ENCODE measurements around the gene C19orf67. TPM values are rescaled to one million over a fixed set of nuclear protein-coding genes. Genes with fewer than 3 reads are reported as not detected.

The C19orf67 gene
- total and polyA plus RNA-seq, 2 of the 13 experiments (the other 11 are each of a cell fraction or from before 2014, with no cell fraction given) = 0.11 to 0.32 TPM

DNA sequence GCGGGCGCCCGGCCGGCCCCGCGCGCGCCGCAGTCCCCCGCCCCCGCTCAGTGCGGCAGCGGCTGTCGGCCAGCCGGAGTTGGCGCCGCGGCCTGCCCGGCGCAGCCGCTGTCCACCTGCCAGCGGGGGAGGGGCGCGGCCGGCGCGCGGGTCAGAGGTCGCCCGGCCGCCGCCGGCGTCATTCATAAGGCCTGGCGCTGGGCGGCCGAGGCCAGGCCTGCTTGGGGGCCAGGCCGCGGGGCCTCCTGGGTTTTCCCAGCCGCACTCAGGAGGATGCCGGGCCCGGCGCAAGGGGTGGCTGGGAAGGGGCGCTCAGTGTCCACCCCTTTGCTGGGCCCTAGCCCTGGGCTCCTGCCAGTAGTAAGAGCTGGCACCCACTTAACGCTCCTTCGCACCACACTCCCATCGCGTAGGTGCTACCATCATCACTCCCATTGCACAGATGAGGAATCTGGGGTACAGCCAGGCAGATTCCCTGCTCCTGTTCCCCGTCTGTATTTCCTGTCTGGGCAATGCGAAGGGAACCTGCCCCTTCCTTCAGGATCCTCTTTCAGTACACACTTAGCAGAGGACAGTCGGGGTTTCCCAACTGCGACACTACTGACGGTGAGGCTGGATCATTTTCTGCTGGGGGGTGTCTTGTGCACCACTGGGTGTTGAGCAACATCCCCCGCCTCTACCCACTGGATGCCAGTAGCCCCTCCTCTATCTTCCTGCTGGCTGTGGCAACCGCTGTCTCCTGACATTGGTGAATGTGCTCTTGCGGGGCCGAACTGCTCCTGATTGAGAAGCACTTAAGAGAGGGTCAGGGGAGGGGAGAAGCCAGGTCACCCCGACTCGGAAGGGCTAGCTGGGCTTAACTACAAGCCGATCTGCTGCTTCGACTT, 32.8 kb upstream of the C19orf67 start (continued):
- TF ChIP-seq ESRRA (CRISPR knock-in tag; IDR thresholded peaks at IDR 0.05; ENCODE audit: low read depth) (no peak; the same call in 1 of the 2 replicates), IRF9 (CRISPR knock-in tag; IDR thresholded peaks at IDR 0.05; ENCODE audit: borderline replicate concordance) (0 out of 2 replicates have a peak, but pooled peaks have one; percentile 30), ZZZ3 (CRISPR knock-in tag; IDR thresholded peaks at IDR 0.05; ENCODE audit: borderline replicate concordance) (no peak), EEA1 (CRISPR knock-in tag; IDR thresholded peaks at IDR 0.05; ENCODE audit: borderline replicate concordance) (no peak), GABPA (IDR thresholded peaks at IDR 0.05; ENCODE audit: low read depth, low read length) (no peak), GABPA (CRISPR knock-in tag; IDR thresholded peaks at IDR 0.05; ENCODE audit: low read depth) (peak; percentile 17; the same call in 1 of the 2 replicates), ZNF292 (CRISPR knock-in tag; IDR thresholded peaks at IDR 0.05; ENCODE audit: borderline replicate concordance, low read depth) (no peak), SETDB1 (CRISPR knock-in tag; IDR thresholded peaks at IDR 0.05; ENCODE audit: borderline replicate concordance) (no peak), PRDM15 (CRISPR knock-in tag; IDR thresholded peaks at IDR 0.05) (no peak), RBAK (CRISPR knock-in tag; IDR thresholded peaks at IDR 0.05) (peak; percentile 68; the same call in 1 of the 2 replicates), ZNF710 (CRISPR knock-in tag; IDR thresholded peaks at IDR 0.05; ENCODE audit: borderline replicate concordance) (peak; percentile 67), FOSL1 (CRISPR knock-in tag; IDR thresholded peaks at IDR 0.05; ENCODE audit: borderline replicate concordance) (no peak), MTA1 (CRISPR knock-in tag; IDR thresholded peaks at IDR 0.05; ENCODE audit: borderline replicate concordance) (peak; percentile 27; the same call in 1 of the 2 replicates), RFXANK (CRISPR knock-in tag; IDR thresholded peaks at IDR 0.05) (no peak), TFDP1 (CRISPR knock-in tag; IDR thresholded peaks at IDR 0.05; ENCODE audit: borderline replicate concordance) (no peak), HOXA7 (CRISPR knock-in tag; IDR thresholded peaks at IDR 0.05) (no peak), ONECUT2 (CRISPR knock-in tag; IDR thresholded peaks at IDR 0.05) (no peak), MBNL3 (CRISPR knock-in tag; conservative IDR thresholded peaks at IDR 0.05) (no peak), ZNF205 (CRISPR knock-in tag; IDR thresholded peaks at IDR 0.05) (0 out of 2 replicates have a peak, but pooled peaks have one; percentile 31), ZNF33B (CRISPR knock-in tag; IDR thresholded peaks at IDR 0.05) (0 out of 2 replicates have a peak, but pooled peaks have one; percentile 52), ZNF569 (CRISPR knock-in tag; IDR thresholded peaks at IDR 0.05; ENCODE audit: borderline replicate concordance) (no peak)
